Thyroid gland (tissue), 4 donors: ENCODE data around the gene MAST4. TPM values are rescaled to one million over a fixed set of nuclear protein-coding genes. Genes with fewer than 3 reads are reported as not detected.

Experiments
- DNase-seq, 2 donors: peaks; one replicate each; pipeline ENCODE4 v3.0.0-alpha.2; 2019
- H3K27ac ChIP-seq, 3 donors: fragments of 200-600 bp; sonication (generic); 1 replicate in 2 of 3; 2 replicates in 1 of 3; pipeline ENCODE4 v1.5.1; 2016 to 2019; ENCODE audit warnings: mild to moderate bottlenecking in 1 of 3, moderate library complexity in 1 of 3
- H3K27me3 ChIP-seq: fragments of 200-600 bp; sonication (generic); one replicate; pipeline ENCODE4 v1.5.1; 2019
- H3K36me3 ChIP-seq, 2 donors: fragments of 200-600 bp; sonication (generic); one replicate each; pipeline ENCODE4 v1.5.1; 2016 to 2019
- H3K4me1 ChIP-seq, 2 donors: fragments of 200-600 bp; sonication (generic); one replicate each; pipeline ENCODE4 v1.5.1; 2017 to 2019
- H3K4me3 ChIP-seq, 3 donors: fragments of 200-600 bp; sonication (generic); replicated peaks in 1 of 3; 1 replicate in 2 of 3; 2 replicates in 1 of 3; pipeline ENCODE4 v1.5.1; 2016; ENCODE audit warnings: mild to moderate bottlenecking in 1 of 3
- H3K9me3 ChIP-seq: fragments of 200-600 bp; sonication (generic); one replicate; pipeline ENCODE4 v1.5.1; 2017
- CTCF ChIP-seq, 6 experiments: fragments of 200-600 bp in 3 of 6; fragments of 450-650 bp in 3 of 6; sonication (generic) in 3 of 6; IDR thresholded peaks; one replicate each; pipeline ENCODE4 v1.5.1; 2016 to 2019; ENCODE audit warnings: antibody characterized with exemption in 6 of 6, mild to moderate bottlenecking in 2 of 6, inconsistent platforms in 1 of 6, moderate library complexity in 1 of 6
- POLR2A ChIP-seq, 2 donors: fragments of 450-650 bp; IDR thresholded peaks; one replicate each; pipeline ENCODE4 v1.6.1; 2017; ENCODE audit warnings: antibody characterized with exemption in 2 of 2, mild to moderate bottlenecking in 2 of 2, moderate library complexity in 1 of 2
- WGBS, 2 donors: methylation state at CpG; one replicate each; pipeline ENCODE4 v1.1.5; 2017; 5-methylcytosine and 5-hydroxymethylcytosine counted together
- intact Hi-C: fragments of 100-400 bp; cut with DNase I; formaldehyde crosslinking; loops from one replicate; pipeline ENCODE4 v1.15.1; 2023
- total RNA-seq, 4 donors: library from RNA; depleted of rRNA; stranded (reverse); fragments of >200 nt; gene quantifications; one replicate each; pipeline ENCODE4 v1.2.3, GENCODE V29; 2016

The MAST4 gene
- total RNA-seq, 4 donors from 2014 or later, result 20.2 to 38.3 (median 24.4) TPM

- Histone ChIP-seq H3K4me3 (no peak overlapping the region), H3K27me3 (no peaks in the 10 kb centered on the region), H3K4me1 (peaks cover 0 to 15% of the 10 kb centered on the region in 2 donors), H3K9me3 (no peaks in the 10 kb centered on the region), H3K36me3 (no peaks in the 10 kb centered on the region), H3K27ac (no peak overlapping the region)
- 95 to 98% methylated on average over 2 of the region's 2 CpGs for WGBS, 2 donors
- TF ChIP-seq CTCF (IDR thresholded peaks at IDR 0.05), result no peak
- no peak for DNase-seq
- intact Hi-C loops, result no loop called here
Measured at GRCh38 chr5:66862020-66862419, 265.8 kb downstream of the MAST4 start.

- intact Hi-C loops, result no loop called here
- no peak overlapping the region for H3K4me3 ChIP-seq
- H3K9me3 ChIP-seq, result no peaks in the 10 kb centered on the region
- no peaks in the 10 kb centered on the region for H3K27me3 ChIP-seq
- H3K27ac ChIP-seq, result no peak overlapping the region
- H3K4me1 ChIP-seq, result peaks cover 0 to 15% of the 10 kb centered on the region in 2 donors
- no peak for DNase-seq
- WGBS, 2 donors, result 81 to 85% methylated on average over 6 of the region's 6 CpGs
- TF ChIP-seq POLR2A (IDR thresholded peaks at IDR 0.05) (no peak), CTCF (IDR thresholded peaks at IDR 0.05) (peak in 2 of 6 experiments; percentile 6 to 10)
- no peaks in the 10 kb centered on the region for H3K36me3 ChIP-seq
Measured at GRCh38 chr5:66863243-66864170, 267.3 kb downstream of the MAST4 start.

GRCh38 chr5:66864240-66864884 is 268.2 kb downstream of the MAST4 start:
- Histone ChIP-seq H3K9me3 (no peaks in the 10 kb centered on the region), H3K4me1 (peaks cover 4 to 15% of the 10 kb centered on the region in 2 donors), H3K36me3 (no peaks in the 10 kb centered on the region), H3K27me3 (no peaks in the 10 kb centered on the region), H3K4me3 (no peak overlapping the region), H3K27ac (no peak overlapping the region)
- intact Hi-C loops, result no loop called here
- 78 to 81% methylated on average over 10 of the region's 10 CpGs for WGBS, 2 donors
- TF ChIP-seq CTCF (IDR thresholded peaks at IDR 0.05) (peak in 3 of 6 experiments; percentile 31 to 57 (median 46)), POLR2A (IDR thresholded peaks at IDR 0.05) (no peak)
- DNase-seq, result no peak

GRCh38 chr5:66867618-66868322 is 271.6 kb downstream of the MAST4 start:
- H3K4me1 ChIP-seq, result peaks cover 4 to 6% of the 10 kb centered on the region in 2 donors
- intact Hi-C loops, result no loop called here
- 82 to 94% methylated on average over 1 of the region's 1 CpG for WGBS, 2 donors

More at GRCh38 chr5:66867618-66868322, 271.6 kb downstream of the MAST4 start:
- Histone ChIP-seq H3K4me3 (no peak overlapping the region), H3K9me3 (no peaks in the 10 kb centered on the region), H3K27ac (no peak overlapping the region), H3K27me3 (no peaks in the 10 kb centered on the region), H3K36me3 (no peaks in the 10 kb centered on the region)
- DNase-seq, result no peak
- TF ChIP-seq POLR2A (IDR thresholded peaks at IDR 0.05) (no peak), CTCF (IDR thresholded peaks at IDR 0.05) (no peak)
